Medulla oblongata (tissue), 1 donor: ENCODE data around the gene PRAMEF20.
A peak's percentile ranks its signal among the peaks of the same experiment; 100 is the strongest.

ENCODE experiments used
- DNase-seq: peaks from one replicate; pipeline ENCODE4 v3.0.0-alpha.2; 2015; ENCODE audit errors: extremely low spot score

PRAMEF20 gene

DNA sequence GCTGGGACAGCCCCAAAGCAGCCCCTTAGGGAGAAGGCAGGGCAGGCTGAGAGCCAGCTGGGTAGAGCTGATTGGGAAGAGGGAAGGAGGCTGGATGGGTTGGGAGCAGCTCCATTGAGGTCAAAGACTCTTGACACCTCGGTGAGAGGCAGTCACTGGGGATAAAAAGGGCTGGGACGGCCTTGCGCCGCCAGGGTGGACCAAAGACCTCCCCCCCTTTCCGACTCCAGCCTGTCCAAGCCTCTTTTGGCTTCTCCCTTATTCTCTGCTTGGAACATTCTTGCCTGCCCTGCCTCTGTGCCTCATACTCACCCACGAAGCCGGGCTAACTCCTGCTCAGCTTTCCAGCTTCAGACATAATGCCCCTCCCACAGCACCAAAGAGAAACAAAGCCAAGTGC, 52.4 kb downstream of the PRAMEF20 start:
- DNase-seq: no peak

- DNase-seq: no peak
Observed at GRCh38 chr1:13465515-13465914, 55.3 kb downstream of the PRAMEF20 start.

- DNase-seq: peak; percentile 17
Observed at GRCh38 chr1:13469343-13469742, 59.1 kb downstream of the PRAMEF20 start.
